ENCODE measurements around the gene RFX4.

The RFX4 gene

DNA sequence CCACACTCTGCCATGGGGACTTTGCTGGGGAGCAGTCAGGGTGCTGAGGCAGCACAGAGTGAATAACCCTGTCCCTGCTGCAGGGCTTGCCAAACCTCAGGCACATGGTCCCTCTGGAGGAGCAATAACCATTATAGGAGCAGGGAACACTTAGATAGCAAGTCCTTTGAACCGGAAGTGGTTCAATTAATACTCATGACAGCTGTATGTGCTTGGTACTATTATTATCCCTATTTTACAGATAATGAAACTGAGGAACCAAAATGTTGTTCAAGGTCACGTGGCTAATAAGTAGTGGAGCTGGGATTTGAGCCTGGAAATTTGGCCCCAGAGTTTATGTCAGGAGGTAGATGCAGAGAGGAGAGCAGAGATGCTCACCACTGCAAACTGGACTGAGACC is 49.0 kb downstream of the RFX4 start:
- DNase-seq (ENCODE audit: low spot score), result no peak
- TF ChIP-seq, protein P1, sequence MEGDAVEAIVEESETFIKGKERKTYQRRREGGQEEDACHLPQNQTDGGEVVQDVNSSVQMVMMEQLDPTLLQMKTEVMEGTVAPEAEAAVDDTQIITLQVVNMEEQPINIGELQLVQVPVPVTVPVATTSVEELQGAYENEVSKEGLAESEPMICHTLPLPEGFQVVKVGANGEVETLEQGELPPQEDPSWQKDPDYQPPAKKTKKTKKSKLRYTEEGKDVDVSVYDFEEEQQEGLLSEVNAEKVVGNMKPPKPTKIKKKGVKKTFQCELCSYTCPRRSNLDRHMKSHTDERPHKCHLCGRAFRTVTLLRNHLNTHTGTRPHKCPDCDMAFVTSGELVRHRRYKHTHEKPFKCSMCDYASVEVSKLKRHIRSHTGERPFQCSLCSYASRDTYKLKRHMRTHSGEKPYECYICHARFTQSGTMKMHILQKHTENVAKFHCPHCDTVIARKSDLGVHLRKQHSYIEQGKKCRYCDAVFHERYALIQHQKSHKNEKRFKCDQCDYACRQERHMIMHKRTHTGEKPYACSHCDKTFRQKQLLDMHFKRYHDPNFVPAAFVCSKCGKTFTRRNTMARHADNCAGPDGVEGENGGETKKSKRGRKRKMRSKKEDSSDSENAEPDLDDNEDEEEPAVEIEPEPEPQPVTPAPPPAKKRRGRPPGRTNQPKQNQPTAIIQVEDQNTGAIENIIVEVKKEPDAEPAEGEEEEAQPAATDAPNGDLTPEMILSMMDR (IDR thresholded peaks at IDR 0.05; ENCODE audit: extremely low read depth, insufficient read depth, missing control alignments), result no peak
- in situ Hi-C loops (cut with MboI; ENCODE audit: low pct_unique_long_range_greater_than_20kb, low sequenced_read_pairs, unreplicated experiment), result no loop called here

DNA sequence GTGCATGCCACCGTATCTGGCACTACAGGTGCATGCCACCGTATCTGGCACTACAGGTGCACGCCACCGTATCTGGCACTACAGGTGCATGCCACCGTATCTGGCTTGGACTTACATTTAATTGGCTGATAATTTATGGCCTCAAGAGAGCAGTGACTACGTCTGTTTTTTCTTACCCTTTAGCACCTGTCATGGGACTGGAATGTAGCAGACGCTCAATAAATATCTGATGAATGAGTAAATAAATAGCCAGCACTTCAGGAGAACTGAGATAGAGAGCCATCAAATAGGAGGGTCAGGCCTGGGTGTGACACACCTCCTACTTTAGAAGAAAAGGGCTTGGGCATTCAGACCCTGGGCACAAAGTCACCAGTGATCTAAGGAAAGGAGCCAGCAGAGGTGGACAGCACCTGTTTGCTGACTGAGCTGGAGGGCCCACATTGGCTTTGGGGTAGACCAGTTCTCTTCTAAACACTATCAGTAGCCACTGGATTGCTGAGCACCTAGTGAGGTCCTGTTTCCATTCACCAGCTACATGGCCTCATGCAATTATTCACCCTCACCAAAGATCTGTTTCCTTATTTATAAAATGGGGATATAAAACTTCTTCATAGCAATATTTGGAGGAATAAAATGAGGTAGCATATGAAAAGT is 50.1 kb downstream of the RFX4 start:
- in situ Hi-C loops (cut with MboI; ENCODE audit: low pct_unique_long_range_greater_than_20kb, low sequenced_read_pairs, unreplicated experiment), result no loop called here
- TF ChIP-seq, protein P1 (IDR thresholded peaks at IDR 0.05; ENCODE audit: extremely low read depth, insufficient read depth, missing control alignments), result no peak
- DNase-seq (ENCODE audit: low spot score), result no peak

DNA sequence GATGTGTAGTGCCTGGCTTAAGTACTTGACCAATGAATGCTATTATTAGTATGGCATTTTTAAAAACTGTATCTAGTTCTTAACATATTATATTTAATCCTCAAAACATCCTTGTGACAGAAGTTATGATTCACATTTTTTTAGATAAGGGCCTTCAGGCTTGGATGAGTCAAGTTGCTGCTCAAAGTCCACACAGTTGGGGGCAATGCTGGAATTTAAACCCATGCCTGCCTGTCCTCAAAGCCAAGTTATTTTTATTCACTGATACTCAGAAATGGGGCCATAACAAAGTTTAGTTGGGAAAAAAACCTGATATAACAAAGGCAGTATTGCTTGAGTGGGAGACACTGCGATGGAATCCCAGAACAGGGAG is 50.6 kb downstream of the RFX4 start:
- in situ Hi-C loops (cut with MboI; ENCODE audit: low pct_unique_long_range_greater_than_20kb, low sequenced_read_pairs, unreplicated experiment), result no loop called here
- TF ChIP-seq, protein P1 (IDR thresholded peaks at IDR 0.05; ENCODE audit: extremely low read depth, insufficient read depth, missing control alignments), result no peak
- no peak for DNase-seq (ENCODE audit: low spot score)

DNA sequence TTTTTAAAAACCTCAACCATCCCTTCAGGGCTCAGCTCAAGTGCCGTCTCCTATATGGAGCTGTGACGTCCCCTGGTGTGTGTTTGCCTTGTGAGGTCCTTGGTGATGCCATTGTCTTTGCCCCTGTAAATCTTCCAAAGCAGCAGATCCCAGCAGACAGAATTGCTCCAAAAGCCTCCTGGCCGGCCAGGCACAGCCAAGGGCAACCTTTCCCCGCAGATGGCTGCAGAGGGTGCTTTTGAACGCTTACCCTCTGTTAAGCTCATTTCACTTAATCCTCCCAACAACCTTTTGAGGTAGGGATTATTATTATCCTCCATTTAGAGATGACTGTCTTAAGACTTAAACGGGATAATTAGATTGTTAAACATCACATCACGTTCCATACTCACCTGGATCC is 51.4 kb downstream of the RFX4 start:
- no peak for DNase-seq (ENCODE audit: low spot score)
- in situ Hi-C loops (cut with MboI; ENCODE audit: low pct_unique_long_range_greater_than_20kb, low sequenced_read_pairs, unreplicated experiment), result no loop called here
- TF ChIP-seq, protein P1 (IDR thresholded peaks at IDR 0.05; ENCODE audit: extremely low read depth, insufficient read depth, missing control alignments), result no peak

DNA sequence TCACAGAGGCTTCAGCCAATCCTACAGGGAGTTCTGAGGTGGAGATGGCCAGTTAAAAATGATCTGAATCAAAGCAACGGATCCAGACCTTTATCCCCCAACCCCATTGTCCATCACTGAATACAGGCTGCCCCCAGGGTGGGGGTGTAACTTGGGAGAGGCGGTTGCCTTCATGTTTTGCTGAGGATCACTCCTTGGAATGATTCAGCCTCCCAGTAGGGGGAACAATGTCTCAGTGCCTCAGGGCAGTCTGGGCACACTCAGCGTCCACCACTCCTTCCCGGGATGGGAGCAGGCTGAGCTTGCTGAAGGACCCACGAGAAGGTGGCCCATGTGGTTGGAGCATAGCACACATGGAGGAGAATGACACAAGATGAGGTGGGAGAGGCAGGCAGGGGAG is 60.2 kb downstream of the RFX4 start:
- in situ Hi-C loops (cut with MboI; ENCODE audit: low pct_unique_long_range_greater_than_20kb, low sequenced_read_pairs, unreplicated experiment), result no loop called here
- DNase-seq (ENCODE audit: low spot score), result no peak
- TF ChIP-seq, protein P1 (IDR thresholded peaks at IDR 0.05; ENCODE audit: extremely low read depth, insufficient read depth, missing control alignments), result no peak

DNA sequence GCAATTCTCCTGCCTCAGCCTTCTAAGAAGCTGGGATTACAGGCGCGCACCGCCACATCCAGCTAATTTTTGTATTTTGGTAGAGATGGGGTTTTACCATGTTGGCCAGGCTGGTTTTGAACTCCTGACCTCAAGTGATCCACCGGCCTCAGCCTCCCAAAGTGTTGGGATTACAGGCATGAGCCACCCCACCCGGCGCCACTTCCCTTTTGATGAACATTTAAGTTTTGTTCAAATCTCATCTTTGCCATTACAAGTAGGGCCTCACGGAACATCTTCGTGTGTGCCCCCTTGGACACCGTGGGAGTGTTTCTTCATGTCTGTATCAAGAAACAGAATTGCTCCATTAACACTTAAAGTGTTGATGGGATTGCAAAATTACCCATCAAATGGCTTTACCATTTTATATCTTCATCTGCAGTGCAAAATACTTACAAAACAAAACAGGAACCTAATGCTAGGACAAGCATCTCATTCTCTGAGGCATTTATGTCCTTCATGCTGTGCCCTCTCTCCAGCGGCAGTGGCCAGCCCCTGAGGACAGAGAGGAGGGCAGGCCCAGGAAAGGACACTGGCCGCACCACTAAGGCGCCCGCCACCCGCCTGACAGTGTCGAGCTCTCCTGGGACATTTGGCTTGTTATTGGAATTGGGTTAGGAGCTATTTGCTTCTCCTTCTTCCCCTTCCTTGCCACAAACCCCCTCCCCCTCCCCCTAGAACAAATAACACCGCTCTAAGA is 61.7 kb downstream of the RFX4 start:
- TF ChIP-seq, protein P1 (IDR thresholded peaks at IDR 0.05; ENCODE audit: extremely low read depth, insufficient read depth, missing control alignments), result no peak
- in situ Hi-C loops (cut with MboI; ENCODE audit: low pct_unique_long_range_greater_than_20kb, low sequenced_read_pairs, unreplicated experiment), result no loop called here
- no peak for DNase-seq (ENCODE audit: low spot score)

Data from GM13977 (cell line).